Measurements from ENCODE around the gene LRFN5. TPM values are rescaled to one million over a fixed set of nuclear protein-coding genes. Genes with fewer than 3 reads are reported as not detected.

LRFN5 gene
- total RNA-seq, 1 experiment from 2014 or later = not detected

- Mint-ChIP-seq H3K9me3 (ENCODE audit: unreplicated experiment) (no peaks in the 10 kb centered on the region), H3K27me3 (ENCODE audit: insufficient read depth, unreplicated experiment) (peaks cover 57% of the 10 kb centered on the region), H3K27ac (ENCODE audit: low read depth, unreplicated experiment) (no peak overlapping the region), H3K4me3 (ENCODE audit: unreplicated experiment) (no peak overlapping the region), H3K36me3 (ENCODE audit: insufficient read depth, unreplicated experiment) (no peaks in the 10 kb centered on the region), H3K4me1 (ENCODE audit: insufficient read depth, unreplicated experiment) (no peaks in the 10 kb centered on the region)
- CTCF ChIA-PET = interaction anchor here (0.6 kb wide), 1 partner anchor 46 kb away, joined by 3 read pairs; no protein-coding TSS in a partner anchor
- POLR2A ChIA-PET = no interaction called here
- BruUV-seq (replicated peaks) = no TSS peak
- intact Hi-C loops (cut with micrococcal nuclease) = no loop called here
- no peak for DNase-seq (ENCODE audit: unreplicated experiment)
- TF ChIP-seq, protein P1, sequence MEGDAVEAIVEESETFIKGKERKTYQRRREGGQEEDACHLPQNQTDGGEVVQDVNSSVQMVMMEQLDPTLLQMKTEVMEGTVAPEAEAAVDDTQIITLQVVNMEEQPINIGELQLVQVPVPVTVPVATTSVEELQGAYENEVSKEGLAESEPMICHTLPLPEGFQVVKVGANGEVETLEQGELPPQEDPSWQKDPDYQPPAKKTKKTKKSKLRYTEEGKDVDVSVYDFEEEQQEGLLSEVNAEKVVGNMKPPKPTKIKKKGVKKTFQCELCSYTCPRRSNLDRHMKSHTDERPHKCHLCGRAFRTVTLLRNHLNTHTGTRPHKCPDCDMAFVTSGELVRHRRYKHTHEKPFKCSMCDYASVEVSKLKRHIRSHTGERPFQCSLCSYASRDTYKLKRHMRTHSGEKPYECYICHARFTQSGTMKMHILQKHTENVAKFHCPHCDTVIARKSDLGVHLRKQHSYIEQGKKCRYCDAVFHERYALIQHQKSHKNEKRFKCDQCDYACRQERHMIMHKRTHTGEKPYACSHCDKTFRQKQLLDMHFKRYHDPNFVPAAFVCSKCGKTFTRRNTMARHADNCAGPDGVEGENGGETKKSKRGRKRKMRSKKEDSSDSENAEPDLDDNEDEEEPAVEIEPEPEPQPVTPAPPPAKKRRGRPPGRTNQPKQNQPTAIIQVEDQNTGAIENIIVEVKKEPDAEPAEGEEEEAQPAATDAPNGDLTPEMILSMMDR (IDR thresholded peaks at IDR 0.05; ENCODE audit: unreplicated experiment) = no peak
These were observed 268.4 kb downstream of the LRFN5 start for GRCh38 chr14:41875116-41875515.

DNA sequence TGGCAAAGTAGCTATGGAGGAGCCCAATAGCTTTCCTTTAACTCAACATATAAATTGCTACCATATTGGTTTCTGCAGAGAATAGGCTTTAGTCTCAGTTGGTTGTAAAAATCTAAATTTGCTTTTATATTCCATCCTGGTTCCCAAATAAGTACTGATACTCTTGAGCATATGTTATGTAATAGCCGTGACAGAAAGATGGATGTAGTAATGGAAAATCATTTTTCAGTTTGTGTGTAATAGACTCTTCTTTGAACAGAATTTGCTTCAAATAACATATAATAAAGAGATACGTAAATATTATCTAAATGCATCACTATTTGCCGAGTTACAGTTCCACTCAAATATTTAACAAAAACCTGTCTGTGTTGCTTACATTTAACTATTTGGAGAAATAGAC, 271.6 kb downstream of the LRFN5 start:
- BruUV-seq (replicated peaks) = no TSS peak
- Mint-ChIP-seq H3K36me3 (ENCODE audit: insufficient read depth, unreplicated experiment) (no peaks in the 10 kb centered on the region), H3K9me3 (ENCODE audit: unreplicated experiment) (no peaks in the 10 kb centered on the region), H3K4me3 (ENCODE audit: unreplicated experiment) (no peak overlapping the region), H3K27me3 (ENCODE audit: insufficient read depth, unreplicated experiment) (peaks cover 76% of the 10 kb centered on the region), H3K27ac (ENCODE audit: low read depth, unreplicated experiment) (no peak overlapping the region), H3K4me1 (ENCODE audit: insufficient read depth, unreplicated experiment) (no peaks in the 10 kb centered on the region)
- ChIA-PET POLR2A (no interaction called here), CTCF (no interaction called here)
- intact Hi-C loops (cut with micrococcal nuclease) = no loop called here
- no peak for DNase-seq (ENCODE audit: unreplicated experiment)
- TF ChIP-seq, protein P1 (IDR thresholded peaks at IDR 0.05; ENCODE audit: unreplicated experiment) = no peak

DNA sequence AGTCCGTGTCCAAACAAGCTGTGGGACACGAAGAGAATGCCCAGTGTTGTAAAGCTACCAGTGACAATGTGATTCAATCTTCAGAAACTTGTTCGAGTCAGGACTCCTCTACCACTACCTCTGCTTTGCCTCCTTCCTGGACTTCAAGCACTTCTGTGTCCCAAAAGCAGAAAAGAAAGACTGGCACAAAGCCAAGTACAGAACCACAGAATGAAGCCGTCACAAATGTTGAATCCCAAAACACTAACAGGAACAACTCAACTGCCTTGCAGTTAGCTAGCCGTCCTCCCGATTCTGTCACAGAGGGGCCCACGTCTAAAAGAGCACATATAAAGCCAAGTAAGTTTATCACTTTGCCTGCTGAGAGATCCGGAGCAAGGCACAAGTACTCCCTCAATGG, 284.9 kb downstream of the LRFN5 start:
- CTCF ChIA-PET = interaction anchor here (0.7 kb wide), 1 partner anchor 13 kb away, joined by 3 read pairs; no protein-coding TSS in a partner anchor
- Mint-ChIP-seq H3K4me1 (ENCODE audit: insufficient read depth, unreplicated experiment) (no peaks in the 10 kb centered on the region), H3K9me3 (ENCODE audit: unreplicated experiment) (no peaks in the 10 kb centered on the region), H3K27ac (ENCODE audit: low read depth, unreplicated experiment) (no peak overlapping the region), H3K27me3 (ENCODE audit: insufficient read depth, unreplicated experiment) (peaks cover 55% of the 10 kb centered on the region), H3K4me3 (ENCODE audit: unreplicated experiment) (no peak overlapping the region), H3K36me3 (ENCODE audit: insufficient read depth, unreplicated experiment) (no peaks in the 10 kb centered on the region)
- POLR2A ChIA-PET = no interaction called here
- DNase-seq (ENCODE audit: unreplicated experiment) = no peak
- intact Hi-C loops (cut with micrococcal nuclease) = no loop called here
- no TSS peak for BruUV-seq (replicated peaks)
- TF ChIP-seq, protein P1 (IDR thresholded peaks at IDR 0.05; ENCODE audit: unreplicated experiment) = no peak

GRCh38 chr14:41899416-41899815, 292.7 kb downstream of the LRFN5 start:
- ChIA-PET CTCF (no interaction called here), POLR2A (no interaction called here)
- Mint-ChIP-seq H3K36me3 (ENCODE audit: insufficient read depth, unreplicated experiment) (no peaks in the 10 kb centered on the region), H3K9me3 (ENCODE audit: unreplicated experiment) (no peaks in the 10 kb centered on the region), H3K27ac (ENCODE audit: low read depth, unreplicated experiment) (no peak overlapping the region), H3K27me3 (ENCODE audit: insufficient read depth, unreplicated experiment) (peaks cover 43% of the 10 kb centered on the region), H3K4me3 (ENCODE audit: unreplicated experiment) (no peak overlapping the region), H3K4me1 (ENCODE audit: insufficient read depth, unreplicated experiment) (no peaks in the 10 kb centered on the region)
- no peak for DNase-seq (ENCODE audit: unreplicated experiment)
- intact Hi-C loops (cut with micrococcal nuclease) = no loop called here
- TF ChIP-seq, protein P1 (IDR thresholded peaks at IDR 0.05; ENCODE audit: unreplicated experiment) = no peak
- no TSS peak for BruUV-seq (replicated peaks)

All from MCF 10A (cell line).